ENCODE data around the gene ADGRA3. TPM values are rescaled to one million over a fixed set of nuclear protein-coding genes. Genes with fewer than 3 reads are reported as not detected.

Gene ADGRA3
- total RNA-seq, 1 experiment from 2014 or later, result 56.5 TPM

DNA sequence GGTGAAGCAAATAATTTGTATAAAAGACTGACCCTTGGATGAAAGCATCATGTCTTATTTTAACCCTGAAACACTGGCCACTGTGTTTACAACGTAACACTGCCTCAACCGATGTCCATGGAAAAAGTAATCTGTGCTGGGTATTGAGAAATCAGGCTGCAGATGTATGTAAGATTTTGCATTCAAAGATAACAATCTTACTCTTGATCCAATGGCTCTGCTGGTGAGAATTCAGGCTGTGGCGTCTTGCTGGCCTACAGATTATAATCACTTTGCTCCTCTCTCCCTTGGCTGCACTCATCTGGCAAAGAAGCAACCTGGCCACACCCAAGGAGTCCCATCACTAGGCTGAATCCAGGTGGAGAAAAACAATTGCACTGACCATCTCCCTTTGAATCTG is 7.5 kb downstream of the ADGRA3 start:
- Mint-ChIP-seq H3K36me3 (ENCODE audit: insufficient read depth in 1 of 3, low read depth in 3 of 3) (peaks cover 3 to 18% (median 6%) of the 10 kb centered on the region in 3 experiments; a peak in 5 of 7 replicates), H3K9me3 (no peaks in the 10 kb centered on the region), H3K4me3 (no peak overlapping the region), H3K4me1 (peaks cover 63 to 69% of the 10 kb centered on the region in 2 experiments), H3K27me3 (ENCODE audit: low read depth) (no peaks in the 10 kb centered on the region), H3K27ac (peak overlapping the region; percentile 6 to 88 (median 75); a peak in 6 of 7 replicates)
- Histone ChIP-seq H3K18ac (ENCODE audit: insufficient read length, low read depth, low read length) (no peak overlapping the region), H3K79me1 (ENCODE audit: insufficient read depth, low read depth, low read length, poor library complexity, severe bottlenecking) (peaks cover 9% of the 10 kb centered on the region), H4K5ac (ENCODE audit: insufficient read length, low read depth, low read length) (no peak overlapping the region), H3K9ac (ENCODE audit: extremely low read depth, insufficient read length, low read length) (no peak overlapping the region), H2BK120ac (ENCODE audit: low read depth, low read length, poor library complexity, severe bottlenecking) (no peak overlapping the region), H2AFZ (ENCODE audit: low read length) (no peak overlapping the region), H4K8ac (replicated peaks; ENCODE audit: insufficient read length, low read depth, low read length) (no peak overlapping the region), H3K79me2 (ENCODE audit: insufficient read depth, low read length) (peaks cover 63% of the 10 kb centered on the region; the same call in 1 of the 2 replicates), H2BK20ac (ENCODE audit: low read depth, low read length, poor library complexity, severe bottlenecking) (no peak overlapping the region), H2BK12ac (ENCODE audit: insufficient read length, low read depth, low read length) (no peak overlapping the region), H4K20me1 (ENCODE audit: control insufficient read depth, insufficient read depth, insufficient read length) (peaks cover 3% of the 10 kb centered on the region), H3K27ac (ENCODE audit: insufficient read length, low read depth, low read length) (no peak overlapping the region), H3K23me2 (ENCODE audit: insufficient read length, low read depth, low read length, poor library complexity, severe bottlenecking) (no peaks in the 10 kb centered on the region), H3K14ac (ENCODE audit: insufficient read depth, low read length) (no peak overlapping the region), H3K4me1 (ENCODE audit: insufficient read depth, low read length) (peaks cover 19% of the 10 kb centered on the region; the same call in 1 of the 2 replicates), H3K23ac (ENCODE audit: insufficient read length, low read depth, low read length) (no peak overlapping the region), H3K56ac (ENCODE audit: insufficient read length, low read depth, low read length) (no peak overlapping the region), H4K91ac (ENCODE audit: insufficient read length, low read depth, low read length) (no peak overlapping the region), H3K27me3 (ENCODE audit: insufficient read depth, low read length) (no peaks in the 10 kb centered on the region), H2AK5ac (ENCODE audit: insufficient read length, low read length) (no peak overlapping the region), H3K9me3 (ENCODE audit: control insufficient read depth, low read depth, low read length) (no peaks in the 10 kb centered on the region), H2BK15ac (ENCODE audit: low read depth, low read length) (no peak overlapping the region), H3K4ac (ENCODE audit: low read depth, low read length) (no peak overlapping the region), H3K4me2 (ENCODE audit: insufficient read depth, insufficient read length, low read length) (no peak overlapping the region), H3T11ph (ENCODE audit: low read length) (no peak overlapping the region), H2BK5ac (ENCODE audit: insufficient read length, low read length) (no peak overlapping the region)
- TF ChIP-seq, protein P1, sequence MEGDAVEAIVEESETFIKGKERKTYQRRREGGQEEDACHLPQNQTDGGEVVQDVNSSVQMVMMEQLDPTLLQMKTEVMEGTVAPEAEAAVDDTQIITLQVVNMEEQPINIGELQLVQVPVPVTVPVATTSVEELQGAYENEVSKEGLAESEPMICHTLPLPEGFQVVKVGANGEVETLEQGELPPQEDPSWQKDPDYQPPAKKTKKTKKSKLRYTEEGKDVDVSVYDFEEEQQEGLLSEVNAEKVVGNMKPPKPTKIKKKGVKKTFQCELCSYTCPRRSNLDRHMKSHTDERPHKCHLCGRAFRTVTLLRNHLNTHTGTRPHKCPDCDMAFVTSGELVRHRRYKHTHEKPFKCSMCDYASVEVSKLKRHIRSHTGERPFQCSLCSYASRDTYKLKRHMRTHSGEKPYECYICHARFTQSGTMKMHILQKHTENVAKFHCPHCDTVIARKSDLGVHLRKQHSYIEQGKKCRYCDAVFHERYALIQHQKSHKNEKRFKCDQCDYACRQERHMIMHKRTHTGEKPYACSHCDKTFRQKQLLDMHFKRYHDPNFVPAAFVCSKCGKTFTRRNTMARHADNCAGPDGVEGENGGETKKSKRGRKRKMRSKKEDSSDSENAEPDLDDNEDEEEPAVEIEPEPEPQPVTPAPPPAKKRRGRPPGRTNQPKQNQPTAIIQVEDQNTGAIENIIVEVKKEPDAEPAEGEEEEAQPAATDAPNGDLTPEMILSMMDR (conservative IDR thresholded peaks at IDR 0.05), result no peak
- DNase-seq, result no peak
- no CpG with 5 or more reads among the region's 3 CpGs for WGBS (ENCODE audit: extremely low coverage, insufficient read length, low lambda C conversion rate)

Measured in H9 (cell line).